Endothelial cell (in vitro differentiated cells): Measurements from ENCODE around the gene GPR26. TPM values are rescaled to one million over a fixed set of nuclear protein-coding genes. Genes with fewer than 3 reads are reported as not detected.
"Not testable (repeated sequence)": the region's sequence is repeated elsewhere in the genome, so short reads cannot be mapped to it uniquely, and the experiment has no call there.

ENCODE experiments used
- DNase-seq: peaks from one replicate; pipeline ENCODE4 v3.0.0; 2021; ENCODE audit warnings: low spot score
- H3K27ac Mint-ChIP-seq: one replicate; pipeline ENCODE4 v1.8.0; 2021; ENCODE audit warnings: mixed read lengths, inconsistent platforms; ENCODE audit not compliant: unreplicated experiment
- H3K27me3 Mint-ChIP-seq: one replicate; pipeline ENCODE4 v1.8.0; 2021; ENCODE audit warnings: mild to moderate bottlenecking, moderate library complexity, mixed read lengths, inconsistent platforms; ENCODE audit not compliant: unreplicated experiment
- H3K36me3 Mint-ChIP-seq: one replicate; pipeline ENCODE4 v1.8.0; 2021; ENCODE audit warnings: mild to moderate bottlenecking, low read depth, mixed read lengths, inconsistent platforms; ENCODE audit not compliant: unreplicated experiment
- H3K4me1 Mint-ChIP-seq: one replicate; pipeline ENCODE4 v1.8.0; 2021; ENCODE audit warnings: mild to moderate bottlenecking, mixed read lengths, inconsistent platforms; ENCODE audit not compliant: unreplicated experiment
- H3K4me3 Mint-ChIP-seq: one replicate; pipeline ENCODE4 v1.8.0; 2021; ENCODE audit warnings: mild to moderate bottlenecking, mixed read lengths, inconsistent platforms; ENCODE audit not compliant: unreplicated experiment
- H3K9me3 Mint-ChIP-seq: one replicate; pipeline ENCODE4 v1.8.0; 2021; ENCODE audit warnings: mixed read lengths, inconsistent platforms; ENCODE audit not compliant: unreplicated experiment
- total RNA-seq: library from RNA; stranded (reverse); fragmentation: NEBNext Ultra II Directional; extraction: Animal tissue kit (Norgen Biotek cat#: 25700); gene quantifications from one replicate; pipeline ENCODE4 v1.2.1, GENCODE V29; 2021; ENCODE audit not compliant: unreplicated experiment
- TF ChIP-seq, protein P1 (sequence below): fragments of 200-600 bp; sonication (generic); IDR thresholded peaks from one replicate; pipeline ENCODE4 v1.5.0; 2021; ENCODE audit warnings: antibody characterized with exemption; ENCODE audit not compliant: unreplicated experiment

GPR26 gene
- total RNA-seq, 1 donor from 2014 or later = 0.05 TPM

DNA sequence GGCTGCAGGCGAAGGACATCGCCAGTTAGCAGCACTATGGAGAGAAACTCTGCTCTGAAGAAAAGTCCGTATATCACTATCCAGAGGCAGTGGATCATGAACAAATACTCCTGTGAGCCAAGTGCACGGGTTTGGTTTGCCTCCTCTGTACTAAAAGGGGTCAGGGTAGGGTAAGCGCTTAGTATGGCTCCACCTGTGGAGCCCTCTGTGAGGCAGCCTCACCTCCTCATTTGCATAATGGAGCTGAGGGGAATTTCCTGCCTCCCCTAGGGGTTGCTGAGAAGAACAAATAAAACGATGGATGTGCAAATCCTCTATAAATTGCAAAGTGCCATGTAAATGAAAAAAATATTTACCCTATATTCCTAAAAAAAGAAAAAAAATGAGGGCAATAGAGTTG is 63.4 kb downstream of the GPR26 start:
- H3K4me3 Mint-ChIP-seq = no peak overlapping the region
- H3K36me3 Mint-ChIP-seq = no peaks in the 10 kb centered on the region
- no peaks in the 10 kb centered on the region for H3K9me3 Mint-ChIP-seq
- H3K4me1 Mint-ChIP-seq = no peaks in the 10 kb centered on the region
- H3K27me3 Mint-ChIP-seq = no peaks in the 10 kb centered on the region
- TF ChIP-seq, protein P1, sequence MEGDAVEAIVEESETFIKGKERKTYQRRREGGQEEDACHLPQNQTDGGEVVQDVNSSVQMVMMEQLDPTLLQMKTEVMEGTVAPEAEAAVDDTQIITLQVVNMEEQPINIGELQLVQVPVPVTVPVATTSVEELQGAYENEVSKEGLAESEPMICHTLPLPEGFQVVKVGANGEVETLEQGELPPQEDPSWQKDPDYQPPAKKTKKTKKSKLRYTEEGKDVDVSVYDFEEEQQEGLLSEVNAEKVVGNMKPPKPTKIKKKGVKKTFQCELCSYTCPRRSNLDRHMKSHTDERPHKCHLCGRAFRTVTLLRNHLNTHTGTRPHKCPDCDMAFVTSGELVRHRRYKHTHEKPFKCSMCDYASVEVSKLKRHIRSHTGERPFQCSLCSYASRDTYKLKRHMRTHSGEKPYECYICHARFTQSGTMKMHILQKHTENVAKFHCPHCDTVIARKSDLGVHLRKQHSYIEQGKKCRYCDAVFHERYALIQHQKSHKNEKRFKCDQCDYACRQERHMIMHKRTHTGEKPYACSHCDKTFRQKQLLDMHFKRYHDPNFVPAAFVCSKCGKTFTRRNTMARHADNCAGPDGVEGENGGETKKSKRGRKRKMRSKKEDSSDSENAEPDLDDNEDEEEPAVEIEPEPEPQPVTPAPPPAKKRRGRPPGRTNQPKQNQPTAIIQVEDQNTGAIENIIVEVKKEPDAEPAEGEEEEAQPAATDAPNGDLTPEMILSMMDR = no peak
- no peak overlapping the region for H3K27ac Mint-ChIP-seq
- no peak for DNase-seq

DNA sequence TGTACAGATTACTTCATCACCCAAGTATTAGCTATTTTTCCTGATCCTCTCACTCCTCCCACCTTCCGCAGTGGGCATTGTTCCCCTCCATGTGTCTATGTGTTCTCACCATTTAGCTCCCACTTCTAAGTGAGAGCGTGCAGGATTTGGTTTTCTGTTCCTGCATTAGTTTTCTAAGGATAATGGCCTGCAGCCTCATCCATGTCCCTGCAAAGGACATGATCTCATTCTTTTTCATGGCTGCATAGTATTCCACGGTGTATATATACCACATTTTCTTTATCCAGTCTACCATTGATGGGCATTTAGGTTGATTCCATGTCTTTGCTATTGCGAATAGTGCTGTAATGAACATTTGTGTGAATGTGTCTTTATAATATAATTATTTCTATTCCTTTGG is 70.8 kb downstream of the GPR26 start:
- not testable (repeated sequence) for H3K4me3 Mint-ChIP-seq, H3K27ac Mint-ChIP-seq, H3K27me3 Mint-ChIP-seq, H3K9me3 Mint-ChIP-seq, DNase-seq, H3K36me3 Mint-ChIP-seq, H3K4me1 Mint-ChIP-seq

DNA sequence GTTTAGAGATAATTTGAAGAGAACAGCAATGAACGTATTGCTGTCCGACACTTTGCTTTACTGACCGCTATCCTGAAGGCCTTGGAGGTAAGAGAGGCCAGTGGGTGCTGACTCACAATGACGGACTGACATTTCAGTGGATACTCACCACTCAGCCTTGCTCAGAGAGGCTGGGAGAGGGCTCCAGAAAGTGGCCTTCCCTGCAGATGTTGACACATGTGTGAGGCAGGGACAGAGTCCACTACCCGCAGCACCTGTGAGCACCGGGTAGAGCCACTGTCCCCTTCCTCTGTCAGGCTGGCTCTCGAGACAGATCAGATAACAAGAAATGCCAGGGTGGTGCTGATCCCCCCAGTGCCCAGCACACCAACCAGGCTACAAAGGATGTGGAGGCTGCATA is 75.0 kb downstream of the GPR26 start:
- Mint-ChIP-seq H3K4me1 (no peaks in the 10 kb centered on the region), H3K4me3 (no peak overlapping the region)

DNA sequence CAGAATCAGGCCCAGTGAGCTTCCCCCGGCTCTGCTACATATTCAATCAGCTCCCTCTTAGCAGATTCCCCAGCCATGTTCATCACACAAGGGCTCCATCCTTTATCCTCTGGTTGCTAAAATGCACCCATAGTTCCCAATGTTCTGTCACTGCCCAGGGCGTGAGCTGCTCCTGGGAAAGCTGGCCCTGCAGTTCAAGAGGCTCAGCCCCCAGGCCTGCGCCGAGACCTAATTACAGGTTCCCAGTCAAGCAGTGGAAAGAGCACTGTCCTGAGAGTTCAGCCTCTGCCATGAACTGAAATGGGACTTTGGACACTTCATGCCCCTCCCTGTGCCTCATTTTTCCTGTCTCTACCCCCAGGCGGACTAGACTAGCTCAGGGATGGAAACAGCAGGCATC is 75.6 kb downstream of the GPR26 start:
- DNase-seq = no peak
- no peaks in the 10 kb centered on the region for H3K36me3 Mint-ChIP-seq
- no peak overlapping the region for H3K4me3 Mint-ChIP-seq
- TF ChIP-seq, protein P1 = no peak
- H3K4me1 Mint-ChIP-seq = no peaks in the 10 kb centered on the region
- H3K9me3 Mint-ChIP-seq = no peaks in the 10 kb centered on the region
- H3K27me3 Mint-ChIP-seq = no peaks in the 10 kb centered on the region
- H3K27ac Mint-ChIP-seq = no peak overlapping the region

More for the DNA sequence above, 75.0 kb downstream of the GPR26 start:
- no peak overlapping the region for H3K27ac Mint-ChIP-seq
- no peaks in the 10 kb centered on the region for H3K27me3 Mint-ChIP-seq
- H3K36me3 Mint-ChIP-seq = no peaks in the 10 kb centered on the region
- no peak for DNase-seq
- TF ChIP-seq, protein P1 = no peak
- H3K9me3 Mint-ChIP-seq = no peaks in the 10 kb centered on the region

DNA sequence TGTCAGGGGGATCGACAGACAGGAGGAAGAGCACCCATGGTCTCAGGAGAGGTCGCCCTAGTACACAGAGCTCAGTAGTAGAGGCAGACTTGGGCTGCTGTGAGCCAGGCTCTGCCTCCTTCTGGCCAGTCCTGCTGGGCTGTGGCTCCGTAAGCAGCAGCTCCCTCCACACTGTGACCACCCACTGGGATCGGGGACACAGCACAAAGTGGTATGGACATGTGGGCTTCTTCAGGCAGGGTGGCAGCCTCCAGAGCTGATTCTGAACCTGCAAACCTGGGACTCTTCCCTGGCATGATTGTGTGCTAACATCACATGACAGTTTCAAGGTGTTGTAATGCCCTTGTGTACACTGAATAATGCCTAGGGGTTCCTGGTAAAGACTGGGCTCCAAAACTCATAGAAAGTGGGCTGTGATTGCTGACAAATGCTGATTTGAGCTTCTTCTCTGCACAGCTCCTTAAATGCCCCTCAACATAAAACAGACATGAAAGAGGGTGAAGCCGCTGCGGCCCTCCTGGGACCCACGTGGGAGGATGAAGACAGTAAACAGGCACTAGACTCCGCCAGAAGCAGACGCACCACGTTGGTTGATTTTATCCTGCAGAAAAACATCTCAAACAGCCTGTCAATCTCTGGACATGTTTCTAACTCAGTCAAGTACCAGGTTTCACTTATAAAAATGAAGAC is 76.7 kb downstream of the GPR26 start:
- no peak overlapping the region for H3K27ac Mint-ChIP-seq
- H3K4me3 Mint-ChIP-seq = no peak overlapping the region
- H3K36me3 Mint-ChIP-seq = no peaks in the 10 kb centered on the region
- DNase-seq = no peak
- TF ChIP-seq, protein P1 = no peak
- H3K4me1 Mint-ChIP-seq = no peaks in the 10 kb centered on the region
- H3K9me3 Mint-ChIP-seq = no peaks in the 10 kb centered on the region
- peaks cover under 1% of the 10 kb centered on the region for H3K27me3 Mint-ChIP-seq
